BE2C (cell line): ENCODE results near the gene ELMO1.

Source experiments
- DNase-seq: peaks from one replicate; pipeline ENCODE4 v3.0.0-alpha.2; 2020
- H3K27me3 ChIP-seq: fragments of 250-450 bp; sonication (Bioruptor Pico); 2 replicates; pipeline ENCODE4 v1.5.1; 2020; ENCODE audit warnings: mild to moderate bottlenecking
- H3K36me3 ChIP-seq: fragments of 250-450 bp; sonication (Bioruptor Pico); 2 replicates; pipeline ENCODE4 v1.5.1; 2020; ENCODE audit warnings: mild to moderate bottlenecking
- H3K4me1 ChIP-seq: fragments of 250-450 bp; sonication (Bioruptor Pico); 2 replicates; pipeline ENCODE4 v1.5.1; 2020
- H3K4me3 ChIP-seq: 2 replicates; pipeline ENCODE4 v1.5.1; 2011; ENCODE audit warnings: low read depth, low read length
- H3K9me3 ChIP-seq: fragments of 250-450 bp; sonication (Bioruptor Pico); 2 replicates; pipeline ENCODE4 v1.5.1; 2020
- CTCF ChIP-seq: IDR thresholded peaks from 2 replicates; pipeline ENCODE4 v1.5.1; 2012; ENCODE audit warnings: mild to moderate bottlenecking, low read depth, low read length

The ELMO1 gene

GRCh38 chr7:37128327-37129034, 320.2 kb downstream of the ELMO1 start:
- no peak for DNase-seq
- TF ChIP-seq CTCF: no peak
- H3K9me3 ChIP-seq: no peaks in the 10 kb centered on the region; the same call in 1 of the 2 replicates
- no peaks in the 10 kb centered on the region for H3K27me3 ChIP-seq
- no peaks in the 10 kb centered on the region for H3K4me1 ChIP-seq
- H3K36me3 ChIP-seq: no peaks in the 10 kb centered on the region
- no peak overlapping the region for H3K4me3 ChIP-seq

DNA sequence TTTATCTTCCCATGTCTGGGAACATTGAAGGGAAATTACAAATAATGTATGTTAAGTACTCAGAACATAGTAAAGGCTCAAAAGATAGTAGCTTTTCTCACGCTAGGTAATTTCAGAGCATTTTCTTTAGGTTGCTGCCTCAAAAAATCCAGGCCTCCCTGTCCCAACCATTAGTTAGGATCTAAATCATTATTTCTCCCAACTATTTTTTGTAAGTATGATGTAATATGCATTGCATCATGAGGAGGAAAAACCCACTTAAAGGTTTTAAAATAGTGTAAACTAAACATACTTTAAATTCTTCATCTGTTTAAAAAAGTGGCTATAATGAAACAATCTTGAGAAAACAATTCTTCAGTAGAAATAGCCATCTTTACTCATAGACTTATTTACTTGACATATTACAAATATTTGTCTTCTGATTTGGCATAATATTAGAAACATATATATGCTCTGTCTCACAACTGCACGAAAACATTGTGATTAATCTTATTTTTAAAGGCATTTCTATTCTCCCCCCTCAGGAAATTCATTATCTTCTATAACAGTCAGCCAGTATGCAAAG, 329.3 kb downstream of the ELMO1 start:
- no peak for TF ChIP-seq CTCF
- H3K9me3 ChIP-seq: no peaks in the 10 kb centered on the region
- no peak for DNase-seq
- no peaks in the 10 kb centered on the region for H3K4me1 ChIP-seq
- no peaks in the 10 kb centered on the region for H3K27me3 ChIP-seq
- no peaks in the 10 kb centered on the region for H3K36me3 ChIP-seq
- H3K4me3 ChIP-seq: no peak overlapping the region

DNA sequence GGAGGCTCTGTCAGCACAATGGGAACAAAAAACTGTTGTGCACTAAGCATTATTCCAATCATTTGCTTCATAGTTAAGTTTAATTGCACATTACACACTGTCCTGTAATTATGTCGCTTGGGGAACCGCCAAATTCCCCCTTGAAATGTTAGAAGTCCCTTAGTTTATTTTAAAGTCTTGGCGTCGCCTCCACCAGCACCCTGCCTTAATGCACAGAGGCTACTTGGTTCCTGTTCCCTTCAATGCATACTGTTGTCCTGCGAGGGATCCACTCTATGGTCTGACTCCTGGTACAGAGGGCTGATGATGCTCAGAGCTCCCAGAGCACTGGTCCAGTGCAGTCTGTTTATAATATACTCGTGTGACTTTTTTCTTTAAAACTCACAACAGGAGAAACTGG, 330.7 kb downstream of the ELMO1 start:
- Histone ChIP-seq H3K4me1 (no peaks in the 10 kb centered on the region), H3K9me3 (no peaks in the 10 kb centered on the region), H3K4me3 (no peak overlapping the region), H3K36me3 (no peaks in the 10 kb centered on the region), H3K27me3 (no peaks in the 10 kb centered on the region)
- no peak for DNase-seq
- no peak for TF ChIP-seq CTCF

GRCh38 chr7:37117292-37117691, 331.4 kb downstream of the ELMO1 start:
- no peaks in the 10 kb centered on the region for H3K36me3 ChIP-seq
- DNase-seq: no peak
- no peaks in the 10 kb centered on the region for H3K9me3 ChIP-seq
- H3K4me3 ChIP-seq: no peak overlapping the region
- TF ChIP-seq CTCF: no peak
- H3K4me1 ChIP-seq: no peaks in the 10 kb centered on the region
- H3K27me3 ChIP-seq: no peaks in the 10 kb centered on the region

DNA sequence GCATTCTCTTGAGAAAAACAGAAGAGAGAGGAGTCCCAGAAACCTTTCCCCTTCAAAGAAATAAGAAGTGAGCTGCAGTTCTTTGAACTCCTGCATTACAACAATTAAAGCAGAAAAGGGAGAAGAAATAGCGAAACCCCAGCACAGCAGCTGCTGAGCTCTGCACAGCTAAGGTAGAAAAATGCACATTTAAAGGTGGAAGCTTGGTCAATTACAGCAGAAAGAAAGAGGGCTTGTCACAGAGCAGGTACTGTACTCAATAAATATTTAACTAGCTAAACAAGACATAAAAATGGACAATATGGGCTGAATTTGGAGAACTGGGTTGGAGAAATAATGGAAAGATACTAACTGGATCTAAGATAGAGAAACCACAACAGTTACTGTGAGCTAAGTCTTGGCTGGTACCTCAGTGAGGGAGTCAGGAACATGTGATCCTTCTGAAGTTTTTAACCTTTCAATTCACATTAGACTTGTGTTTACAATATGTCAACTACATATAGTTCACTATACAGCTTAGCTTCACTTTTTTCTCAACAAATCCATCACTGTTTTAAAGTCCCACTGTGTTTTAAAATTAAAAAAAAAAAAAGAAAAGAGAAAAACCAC, 332.5 kb downstream of the ELMO1 start:
- no peak for DNase-seq
- no peaks in the 10 kb centered on the region for H3K4me1 ChIP-seq
- no peak overlapping the region for H3K4me3 ChIP-seq
- H3K27me3 ChIP-seq: no peaks in the 10 kb centered on the region
- no peaks in the 10 kb centered on the region for H3K36me3 ChIP-seq
- no peaks in the 10 kb centered on the region for H3K9me3 ChIP-seq
- no peak for TF ChIP-seq CTCF
